Daoy (cell line): Measurements from ENCODE around the gene ADGRL3. TPM values are rescaled to one million over a fixed set of nuclear protein-coding genes. Genes with fewer than 3 reads are reported as not detected.
"Not testable (repeated sequence)": the region's sequence is repeated elsewhere in the genome, so short reads cannot be mapped to it uniquely, and the experiment has no call there.

Experiments used
- DNase-seq: peaks from one replicate; pipeline ENCODE4 v3.0.0-alpha.2; 2015; ENCODE audit warnings: low read depth
- total RNA-seq: library from RNA; depleted of rRNA; stranded (reverse); fragments of >200 nt; shearing (Covaris generic); gene quantifications from 2 replicates; pipeline ENCODE4 v1.2.3, GENCODE V29; 2014

ADGRL3 gene
- total RNA-seq, 1 experiment from 2014 or later: 4.6 TPM

- DNase-seq: peak; percentile 6
Measured at GRCh38 chr4:61493470-61493869, 293.3 kb downstream of the ADGRL3 start.

- DNase-seq: no peak
Measured at GRCh38 chr4:61500883-61501282, 300.8 kb downstream of the ADGRL3 start.

- no peak for DNase-seq
Measured at GRCh38 chr4:61501812-61502211, 301.7 kb downstream of the ADGRL3 start.

- no peak for DNase-seq
Measured at GRCh38 chr4:61505773-61506685, 305.9 kb downstream of the ADGRL3 start.

GRCh38 chr4:61507091-61507490 lies 307.0 kb downstream of the ADGRL3 start:
- no peak for DNase-seq

GRCh38 chr4:61509721-61510241 lies 309.7 kb downstream of the ADGRL3 start:
- DNase-seq: not testable (repeated sequence)

GRCh38 chr4:61511716-61512488 lies 311.8 kb downstream of the ADGRL3 start:
- DNase-seq: no peak

GRCh38 chr4:61514991-61515390 lies 314.9 kb downstream of the ADGRL3 start:
- no peak for DNase-seq

- no peak for DNase-seq
Measured at GRCh38 chr4:61517144-61517543, 317.0 kb downstream of the ADGRL3 start.

- DNase-seq: no peak
Measured at GRCh38 chr4:61520166-61520565, 320.0 kb downstream of the ADGRL3 start.

GRCh38 chr4:61520681-61521160 lies 320.6 kb downstream of the ADGRL3 start:
- DNase-seq: peak; percentile 53

GRCh38 chr4:61521451-61521850 lies 321.3 kb downstream of the ADGRL3 start:
- peak; percentile 11 for DNase-seq

- DNase-seq: no peak
Measured at GRCh38 chr4:61522312-61522711, 322.2 kb downstream of the ADGRL3 start.

- DNase-seq: peak; percentile 27
Measured at GRCh38 chr4:61527888-61528287, 327.8 kb downstream of the ADGRL3 start.

GRCh38 chr4:61528595-61528994 lies 328.5 kb downstream of the ADGRL3 start:
- no peak for DNase-seq

- DNase-seq: no peak
Measured at GRCh38 chr4:61531188-61531587, 331.1 kb downstream of the ADGRL3 start.

- DNase-seq: no peak
Measured at GRCh38 chr4:61532336-61533000, 332.3 kb downstream of the ADGRL3 start.

GRCh38 chr4:61533140-61533539 lies 333.0 kb downstream of the ADGRL3 start:
- DNase-seq: peak; percentile 37

- no peak for DNase-seq
Measured at GRCh38 chr4:61540944-61541343, 340.8 kb downstream of the ADGRL3 start.

- DNase-seq: no peak
Measured at GRCh38 chr4:61541459-61541858, 341.3 kb downstream of the ADGRL3 start.

GRCh38 chr4:61543976-61544375 lies 343.9 kb downstream of the ADGRL3 start:
- no peak for DNase-seq
